VCaP (cell line): ENCODE data around the gene SEC14L5.

Source experiments
- H3K27ac ChIP-seq: fragments of 450-650 bp; 2 replicates; pipeline ENCODE4 v1.5.1; 2017
- CTCF ChIP-seq: fragments of 450-650 bp; conservative IDR thresholded peaks from 2 replicates; pipeline ENCODE4 v1.5.1; 2017; ENCODE audit warnings: mild to moderate bottlenecking, moderate library complexity

The SEC14L5 gene

GRCh38 chr16:5010576-5011329, 52.6 kb downstream of the SEC14L5 start:
- TF ChIP-seq CTCF, result no peak
- H3K27ac ChIP-seq, result no peak overlapping the region

GRCh38 chr16:5011637-5012036, 53.5 kb downstream of the SEC14L5 start:
- no peak overlapping the region for H3K27ac ChIP-seq
- no peak for TF ChIP-seq CTCF

- H3K27ac ChIP-seq, result no peak overlapping the region
- TF ChIP-seq CTCF, result no peak
Observed at GRCh38 chr16:5012887-5013286, 54.8 kb downstream of the SEC14L5 start.

GRCh38 chr16:5015351-5015750, 57.2 kb downstream of the SEC14L5 start:
- no peak for TF ChIP-seq CTCF
- no peak overlapping the region for H3K27ac ChIP-seq

GRCh38 chr16:5015887-5016286, 57.8 kb downstream of the SEC14L5 start:
- H3K27ac ChIP-seq, result no peak overlapping the region
- TF ChIP-seq CTCF, result no peak

GRCh38 chr16:5016967-5017677, 59.0 kb downstream of the SEC14L5 start:
- no peak for TF ChIP-seq CTCF
- no peak overlapping the region for H3K27ac ChIP-seq

GRCh38 chr16:5017678-5017969, 59.5 kb downstream of the SEC14L5 start:
- TF ChIP-seq CTCF, result no peak
- H3K27ac ChIP-seq, result no peak overlapping the region
